Smooth muscle cell (in vitro differentiated cells): Measurements from ENCODE around the gene TMEM255B. TPM values are rescaled to one million over a fixed set of nuclear protein-coding genes. Genes with fewer than 3 reads are reported as not detected.

Experiments used
- DNase-seq: peaks from one replicate; lab custom pipeline; 2025; ENCODE audit not compliant: unreplicated experiment; lab: John Stamatoyannopoulos, UW
- H2AFZ ChIP-seq: fragments of 200-600 bp; sonication (generic); 2 replicates; pipeline ENCODE4 v1.6.0; 2016; ENCODE audit warnings: antibody characterized with exemption, low read depth, mild to moderate bottlenecking
- H3F3A ChIP-seq: fragments of 200-600 bp; sonication (generic); 2 replicates; pipeline ENCODE4 v1.6.0; 2017; ENCODE audit warnings: antibody characterized with exemption, low read depth
- H3K27ac ChIP-seq: fragments of 200-600 bp; sonication (generic); 2 replicates; pipeline ENCODE4 v1.5.1; 2016; ENCODE audit warnings: low read depth, mild to moderate bottlenecking
- H3K27me3 ChIP-seq: fragments of 200-600 bp; sonication (generic); 2 replicates; pipeline ENCODE4 v1.6.1; 2016; ENCODE audit warnings: low read depth, mild to moderate bottlenecking
- H3K36me3 ChIP-seq: fragments of 200-600 bp; sonication (generic); 2 replicates; pipeline ENCODE4 v1.5.1; 2016; ENCODE audit warnings: low read depth
- H3K4me1 ChIP-seq: fragments of 200-600 bp; sonication (generic); 2 replicates; pipeline ENCODE4 v1.5.1; 2016; ENCODE audit warnings: low read depth
- H3K4me2 ChIP-seq: fragments of 200-600 bp; sonication (generic); 2 replicates; pipeline ENCODE4 v1.6.0; 2016; ENCODE audit warnings: mild to moderate bottlenecking
- H3K4me3 ChIP-seq: fragments of 200-600 bp; sonication (generic); 2 replicates; pipeline ENCODE4 v1.5.1; 2016; ENCODE audit warnings: mild to moderate bottlenecking
- H3K79me2 ChIP-seq: fragments of 200-600 bp; sonication (generic); 2 replicates; pipeline ENCODE4 v1.6.0; 2016; ENCODE audit warnings: low read depth, mild to moderate bottlenecking
- H3K9ac ChIP-seq: fragments of 200-600 bp; sonication (generic); 2 replicates; pipeline ENCODE4 v1.6.0; 2016; ENCODE audit warnings: low read depth
- H3K9me3 ChIP-seq: fragments of 200-600 bp; sonication (generic); replicated peaks from 2 replicates; pipeline ENCODE4 v1.5.1; 2016; ENCODE audit warnings: low read depth
- H4K20me1 ChIP-seq: fragments of 200-600 bp; sonication (generic); 2 replicates; pipeline ENCODE4 v1.6.0; 2016; ENCODE audit warnings: low read depth
- CTCF ChIP-seq: fragments of 200-600 bp; sonication (generic); IDR thresholded peaks from 2 replicates; pipeline ENCODE4 v1.5.1; 2017; ENCODE audit warnings: borderline replicate concordance, mild to moderate bottlenecking, antibody characterized with exemption; ENCODE audit not compliant: insufficient read depth, poor library complexity, severe bottlenecking
- WGBS: methylation state at CpG from one replicate; pipeline ENCODE4 v1.1.7; 2016; ENCODE audit warnings: low lambda C conversion rate; 5-methylcytosine and 5-hydroxymethylcytosine counted together
- polyA plus RNA-seq: library from polyadenylated mRNA; unstranded; fragments of >200 nt; fragmentation: Nextera tagmentation; extraction: Ambion mirVana; gene quantifications from 2 replicates; pipeline ENCODE4 v1.2.1, GENCODE V29; 2016
- total RNA-seq: library from RNA; depleted of rRNA; stranded (reverse); fragments of >200 nt; gene quantifications from 2 replicates; pipeline ENCODE4 v1.2.3, GENCODE V29; 2014

The TMEM255B gene
- total and polyA plus RNA-seq, 2 experiments from 2014 or later, result 0.22 to 2.1 TPM

- no peak overlapping the region for H3K4me2 ChIP-seq
- H2AFZ ChIP-seq, result no peak overlapping the region
- no peak overlapping the region for H3K27ac ChIP-seq
- H3K27me3 ChIP-seq, result no peaks in the 10 kb centered on the region
- H3K79me2 ChIP-seq, result no peaks in the 10 kb centered on the region
- 97% methylated on average over 30 of the region's 30 CpGs for WGBS
- H3F3A ChIP-seq, result no peaks in the 10 kb centered on the region
- TF ChIP-seq CTCF, result no peak
- DNase-seq, result no peak
- no peak overlapping the region for H3K4me3 ChIP-seq
- no peaks in the 10 kb centered on the region for H3K36me3 ChIP-seq
- H3K9ac ChIP-seq, result no peak overlapping the region
- H3K9me3 ChIP-seq, result no peaks in the 10 kb centered on the region
- H4K20me1 ChIP-seq, result no peaks in the 10 kb centered on the region
- H3K4me1 ChIP-seq, result no peaks in the 10 kb centered on the region
Observed at GRCh38 chr13:113845723-113846635, 87.0 kb downstream of the TMEM255B start.

GRCh38 chr13:113846636-113847318 is 87.8 kb downstream of the TMEM255B start:
- Histone ChIP-seq H3K9me3 (no peaks in the 10 kb centered on the region), H3K9ac (no peak overlapping the region), H3K4me1 (no peaks in the 10 kb centered on the region), H3K79me2 (no peaks in the 10 kb centered on the region), H4K20me1 (no peaks in the 10 kb centered on the region), H2AFZ (no peak overlapping the region), H3K36me3 (no peaks in the 10 kb centered on the region), H3K4me2 (no peak overlapping the region), H3F3A (no peaks in the 10 kb centered on the region), H3K4me3 (no peak overlapping the region), H3K27me3 (no peaks in the 10 kb centered on the region), H3K27ac (no peak overlapping the region)
- WGBS, result 97% methylated on average over 28 of the region's 28 CpGs
- no peak for DNase-seq
- no peak for TF ChIP-seq CTCF

GRCh38 chr13:113848020-113848419 is 89.0 kb downstream of the TMEM255B start:
- H3K27ac ChIP-seq, result no peak overlapping the region
- H3K4me2 ChIP-seq, result no peak overlapping the region
- H3K27me3 ChIP-seq, result no peaks in the 10 kb centered on the region
- H3K9me3 ChIP-seq, result no peaks in the 10 kb centered on the region
- H3K79me2 ChIP-seq, result no peaks in the 10 kb centered on the region
- no peaks in the 10 kb centered on the region for H3F3A ChIP-seq
- H4K20me1 ChIP-seq, result peaks cover under 1% of the 10 kb centered on the region
- H3K4me1 ChIP-seq, result no peaks in the 10 kb centered on the region
- 97% methylated on average over 8 of the region's 8 CpGs for WGBS
- H3K4me3 ChIP-seq, result no peak overlapping the region
- TF ChIP-seq CTCF, result no peak
- DNase-seq, result no peak
- H2AFZ ChIP-seq, result no peak overlapping the region
- no peak overlapping the region for H3K9ac ChIP-seq
- H3K36me3 ChIP-seq, result no peaks in the 10 kb centered on the region
